Measurements from ENCODE around the gene SEPTIN5. TPM values are rescaled to one million over a fixed set of nuclear protein-coding genes. Genes with fewer than 3 reads are reported as not detected.

Gene SEPTIN5
- total and polyA plus RNA-seq, 7 donors = 3.7 to 10.9 (median 7.0) TPM

DNA sequence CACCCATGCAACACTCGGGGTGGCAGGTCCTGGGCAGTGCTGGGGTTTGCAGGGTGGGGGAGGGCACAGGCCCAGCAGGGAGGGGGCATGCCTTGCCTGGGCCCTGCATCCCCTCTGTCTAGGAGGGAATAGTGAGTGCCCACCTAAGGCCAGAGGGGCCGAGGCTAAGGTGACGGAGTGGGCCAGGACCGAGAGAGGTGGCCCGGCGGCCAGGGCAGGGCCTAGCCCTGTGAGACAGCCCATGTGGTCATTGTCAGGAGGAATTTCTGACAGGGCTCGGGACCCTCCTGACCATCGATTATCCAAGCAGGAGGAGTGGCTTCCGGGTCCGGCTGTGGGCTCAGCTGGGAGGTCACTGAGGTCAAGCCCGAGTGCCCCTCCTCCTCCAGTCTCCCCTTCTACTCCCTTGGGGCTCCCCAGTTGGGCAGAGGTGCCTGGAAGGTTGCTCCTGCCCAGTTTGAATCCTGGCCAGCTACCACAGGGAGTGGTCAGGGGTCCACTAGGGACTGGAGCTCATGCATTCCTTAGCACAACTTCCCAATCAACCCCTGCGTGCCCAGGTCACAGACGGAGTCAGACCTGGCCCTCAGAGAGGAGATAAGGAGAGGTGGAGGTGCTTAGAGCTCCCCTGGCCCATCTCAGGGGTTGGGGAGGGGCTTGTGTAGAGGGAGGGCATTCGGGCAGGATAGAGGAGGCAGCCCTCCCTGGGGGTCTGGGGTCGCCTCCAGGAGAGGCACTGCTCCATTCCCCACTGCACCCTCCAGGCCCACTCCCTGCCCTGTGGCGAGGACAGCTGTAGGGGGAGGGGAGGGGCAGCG is 23.8 kb downstream of the SEPTIN5 start:
- H3K36me3 ChIP-seq (ENCODE audit: insufficient read depth in 1 of 2, low read depth in 1 of 2) = no peaks in the 10 kb centered on the region
- H3K27ac ChIP-seq = no peak overlapping the region
- H3K9me3 ChIP-seq = no peaks in the 10 kb centered on the region
- DNase-seq (no peak), ATAC-seq (no peak)
- WGBS, 3 donors = 85 to 88% (median 88%) methylated on average over 17 of the region's 17 CpGs
- H3K4me3 ChIP-seq = no peak overlapping the region
- intact Hi-C loops (cut with DNase I) = no loop called here
- H3K4me1 ChIP-seq = no peaks in the 10 kb centered on the region
- no peaks in the 10 kb centered on the region for H3K27me3 ChIP-seq (ENCODE audit: insufficient read depth in 3 of 3, low read length in 2 of 3)
- TF ChIP-seq, protein P1, sequence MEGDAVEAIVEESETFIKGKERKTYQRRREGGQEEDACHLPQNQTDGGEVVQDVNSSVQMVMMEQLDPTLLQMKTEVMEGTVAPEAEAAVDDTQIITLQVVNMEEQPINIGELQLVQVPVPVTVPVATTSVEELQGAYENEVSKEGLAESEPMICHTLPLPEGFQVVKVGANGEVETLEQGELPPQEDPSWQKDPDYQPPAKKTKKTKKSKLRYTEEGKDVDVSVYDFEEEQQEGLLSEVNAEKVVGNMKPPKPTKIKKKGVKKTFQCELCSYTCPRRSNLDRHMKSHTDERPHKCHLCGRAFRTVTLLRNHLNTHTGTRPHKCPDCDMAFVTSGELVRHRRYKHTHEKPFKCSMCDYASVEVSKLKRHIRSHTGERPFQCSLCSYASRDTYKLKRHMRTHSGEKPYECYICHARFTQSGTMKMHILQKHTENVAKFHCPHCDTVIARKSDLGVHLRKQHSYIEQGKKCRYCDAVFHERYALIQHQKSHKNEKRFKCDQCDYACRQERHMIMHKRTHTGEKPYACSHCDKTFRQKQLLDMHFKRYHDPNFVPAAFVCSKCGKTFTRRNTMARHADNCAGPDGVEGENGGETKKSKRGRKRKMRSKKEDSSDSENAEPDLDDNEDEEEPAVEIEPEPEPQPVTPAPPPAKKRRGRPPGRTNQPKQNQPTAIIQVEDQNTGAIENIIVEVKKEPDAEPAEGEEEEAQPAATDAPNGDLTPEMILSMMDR (IDR thresholded peaks at IDR 0.05) = no peak

DNA sequence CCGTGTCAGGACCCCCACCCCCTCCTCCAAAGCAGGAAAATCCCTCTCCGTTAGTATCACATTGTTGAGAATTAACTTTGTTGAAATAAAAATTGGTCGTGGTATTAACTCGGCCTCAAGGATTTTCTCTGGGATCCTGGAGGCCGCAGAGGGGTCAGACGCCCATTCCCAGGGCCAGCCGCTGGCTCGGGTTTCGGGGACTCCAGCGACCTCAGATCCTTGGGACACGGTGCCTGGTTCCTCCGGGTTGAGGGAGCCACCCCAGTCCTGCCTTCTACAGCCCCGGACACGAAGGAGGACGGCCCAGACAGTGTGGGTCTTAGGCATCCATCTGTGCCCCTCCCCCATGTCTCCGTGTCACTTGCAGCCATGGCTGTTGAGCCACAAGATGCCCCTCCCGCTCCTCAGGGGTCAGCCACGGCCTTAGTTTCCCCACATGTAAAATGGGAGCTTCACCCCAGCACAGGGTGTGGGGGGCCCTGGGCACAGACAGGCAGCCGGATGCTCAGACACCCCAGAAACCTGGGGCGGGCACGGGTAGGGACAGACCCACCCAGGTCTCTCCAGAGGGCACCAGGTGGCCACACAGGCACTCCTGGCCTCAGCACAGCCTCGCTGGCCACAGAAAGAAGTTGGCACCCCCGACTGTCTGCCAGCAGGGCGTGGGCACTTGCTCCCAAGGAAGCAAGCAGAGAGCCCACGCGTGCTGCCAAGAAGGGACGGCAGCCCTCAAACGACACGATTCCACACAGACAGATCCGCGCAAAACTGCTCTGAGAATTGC is 24.6 kb downstream of the SEPTIN5 start:
- H3K9me3 ChIP-seq = no peaks in the 10 kb centered on the region
- DNase-seq (no peak), ATAC-seq (no peak)
- no peaks in the 10 kb centered on the region for H3K4me1 ChIP-seq
- H3K27me3 ChIP-seq (ENCODE audit: insufficient read depth in 3 of 3, low read length in 2 of 3) = no peaks in the 10 kb centered on the region
- TF ChIP-seq, protein P1 (IDR thresholded peaks at IDR 0.05) = no peak
- 59 to 76% (median 63%) methylated on average over 29 to 31 of the region's 31 CpGs for WGBS, 3 donors
- H3K27ac ChIP-seq = no peak overlapping the region
- no peak overlapping the region for H3K4me3 ChIP-seq
- H3K36me3 ChIP-seq (ENCODE audit: insufficient read depth in 1 of 2, low read depth in 1 of 2) = no peaks in the 10 kb centered on the region
- intact Hi-C loops (cut with DNase I) = no loop called here

DNA sequence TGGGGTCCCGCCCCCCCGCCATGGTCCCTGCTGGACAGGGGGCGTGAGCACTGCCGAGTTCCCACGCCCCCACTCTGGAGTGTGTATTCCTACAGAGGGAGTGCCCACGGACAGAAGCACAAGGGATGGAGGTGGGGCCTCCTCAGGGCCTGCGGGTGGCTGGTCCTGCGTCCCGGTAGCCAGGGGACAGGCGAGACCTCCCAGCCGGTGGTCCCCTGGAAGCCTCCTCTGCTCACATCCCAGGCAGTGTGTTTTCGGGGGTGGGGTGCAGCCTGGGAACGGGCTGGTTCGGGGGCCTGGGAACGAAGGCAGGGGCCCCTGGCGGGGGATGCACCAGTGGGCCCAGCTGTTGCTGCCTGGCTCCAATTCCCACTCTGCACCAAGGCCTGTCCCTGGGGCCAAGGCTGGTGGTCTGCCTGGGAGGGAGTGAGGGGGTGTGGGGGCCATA is 25.2 kb downstream of the SEPTIN5 start:
- intact Hi-C loops (cut with DNase I) = no loop called here
- H3K9me3 ChIP-seq = no peaks in the 10 kb centered on the region
- WGBS, 3 donors = 67 to 74% (median 68%) methylated on average over 14 to 16 of the region's 16 CpGs
- no peak for ATAC-seq
- peaks cover 4% of the 10 kb centered on the region for H3K4me1 ChIP-seq
- no peak overlapping the region for H3K4me3 ChIP-seq
- H3K27me3 ChIP-seq (ENCODE audit: insufficient read depth in 3 of 3, low read length in 2 of 3) = no peaks in the 10 kb centered on the region
- DNase-seq = no peak
- H3K36me3 ChIP-seq (ENCODE audit: insufficient read depth in 1 of 2, low read depth in 1 of 2) = no peaks in the 10 kb centered on the region
- TF ChIP-seq, protein P1 (IDR thresholded peaks at IDR 0.05) = no peak
- no peak overlapping the region for H3K27ac ChIP-seq

DNA sequence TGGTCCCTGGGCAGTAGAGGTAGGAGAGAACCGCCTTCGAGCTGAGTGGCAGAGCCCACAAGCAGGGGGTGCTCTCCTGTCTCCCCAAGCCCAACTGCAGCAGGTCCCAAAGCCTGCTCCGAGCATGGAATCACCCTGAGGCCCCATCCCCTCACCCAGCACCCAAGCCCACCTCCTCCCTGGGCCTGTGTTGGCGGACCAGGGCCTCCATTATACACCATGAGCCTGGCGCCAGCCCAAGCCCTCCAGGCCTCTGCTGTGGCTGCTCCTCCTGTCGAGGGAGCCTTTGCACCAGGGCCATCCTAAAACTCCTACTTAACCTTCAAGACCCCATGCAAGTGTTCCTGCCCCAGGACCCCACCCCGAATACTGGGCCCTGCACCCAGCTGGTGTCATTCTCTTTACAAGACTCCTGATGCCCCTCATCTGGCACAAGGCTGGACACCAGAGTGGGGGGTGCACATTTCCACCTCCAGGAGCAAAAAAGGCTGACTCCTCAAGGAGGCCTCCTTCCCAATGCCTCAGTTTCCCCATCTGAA is 25.7 kb downstream of the SEPTIN5 start:
- 92 to 98% (median 92%) methylated on average over 7 of the region's 7 CpGs for WGBS, 3 donors
- Histone ChIP-seq H3K36me3 (ENCODE audit: insufficient read depth in 1 of 2, low read depth in 1 of 2) (no peaks in the 10 kb centered on the region), H3K4me1 (peaks cover 9% of the 10 kb centered on the region), H3K4me3 (no peak overlapping the region), H3K27me3 (ENCODE audit: insufficient read depth in 3 of 3, low read length in 2 of 3) (no peaks in the 10 kb centered on the region), H3K9me3 (no peaks in the 10 kb centered on the region), H3K27ac (no peak overlapping the region)
- no peak for DNase-seq
- intact Hi-C loops (cut with DNase I) = no loop called here
- TF ChIP-seq, protein P1 (IDR thresholded peaks at IDR 0.05) = no peak
- ATAC-seq = no peak
